ENCODE results near the gene MYO7B.

MYO7B gene

DNA sequence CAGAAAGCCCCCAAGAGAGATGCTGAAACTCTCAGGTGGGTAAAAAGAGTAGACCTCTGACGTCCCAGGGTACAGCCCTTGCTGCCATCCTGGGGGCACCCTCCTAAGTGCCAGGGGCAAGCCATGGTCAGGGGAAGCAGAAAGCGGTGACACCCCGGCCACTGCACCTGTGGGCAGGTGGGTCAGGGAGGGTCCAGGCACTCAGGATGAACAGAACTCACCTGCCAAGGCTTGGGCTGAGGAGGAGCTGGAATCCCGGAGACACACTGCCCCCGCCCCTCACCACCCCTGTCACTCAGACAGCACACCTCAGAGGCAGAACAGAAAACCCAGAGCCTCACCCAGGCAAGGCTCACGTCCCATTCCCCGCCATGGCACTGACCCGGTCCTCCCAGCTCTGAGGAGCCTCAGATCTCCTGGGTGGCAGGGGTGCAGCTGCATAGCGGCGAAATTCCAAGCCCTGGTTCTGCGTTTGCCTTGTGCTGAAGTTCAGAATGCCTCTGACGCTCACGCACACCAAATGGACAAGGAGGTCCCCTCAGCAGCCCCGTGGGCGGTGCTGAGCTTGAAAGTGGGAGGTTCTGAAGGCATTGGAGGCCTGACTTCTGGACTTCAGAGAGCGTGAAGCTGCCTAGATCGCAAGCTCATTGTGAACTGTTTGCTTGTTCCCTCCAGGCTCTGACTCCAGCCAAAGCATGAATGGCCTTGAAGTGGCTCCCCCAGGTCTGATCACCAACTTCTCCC, 114.7 kb downstream of the MYO7B start:
- no peak for DNase-seq (ENCODE audit: low spot score)

DNA sequence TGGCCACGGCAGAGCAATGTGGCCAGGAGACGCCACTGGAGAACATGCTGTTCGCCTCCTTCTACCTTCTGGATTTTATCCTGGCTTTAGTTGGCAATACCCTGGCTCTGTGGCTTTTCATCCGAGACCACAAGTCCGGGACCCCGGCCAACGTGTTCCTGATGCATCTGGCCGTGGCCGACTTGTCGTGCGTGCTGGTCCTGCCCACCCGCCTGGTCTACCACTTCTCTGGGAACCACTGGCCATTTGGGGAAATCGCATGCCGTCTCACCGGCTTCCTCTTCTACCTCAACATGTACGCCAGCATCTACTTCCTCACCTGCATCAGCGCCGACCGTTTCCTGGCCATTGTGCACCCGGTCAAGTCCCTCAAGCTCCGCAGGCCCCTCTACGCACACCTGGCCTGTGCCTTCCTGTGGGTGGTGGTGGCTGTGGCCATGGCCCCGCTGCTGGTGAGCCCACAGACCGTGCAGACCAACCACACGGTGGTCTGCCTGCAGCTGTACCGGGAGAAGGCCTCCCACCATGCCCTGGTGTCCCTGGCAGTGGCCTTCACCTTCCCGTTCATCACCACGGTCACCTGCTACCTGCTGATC, 115.4 kb downstream of the MYO7B start:
- DNase-seq (ENCODE audit: low spot score): no peak

DNA sequence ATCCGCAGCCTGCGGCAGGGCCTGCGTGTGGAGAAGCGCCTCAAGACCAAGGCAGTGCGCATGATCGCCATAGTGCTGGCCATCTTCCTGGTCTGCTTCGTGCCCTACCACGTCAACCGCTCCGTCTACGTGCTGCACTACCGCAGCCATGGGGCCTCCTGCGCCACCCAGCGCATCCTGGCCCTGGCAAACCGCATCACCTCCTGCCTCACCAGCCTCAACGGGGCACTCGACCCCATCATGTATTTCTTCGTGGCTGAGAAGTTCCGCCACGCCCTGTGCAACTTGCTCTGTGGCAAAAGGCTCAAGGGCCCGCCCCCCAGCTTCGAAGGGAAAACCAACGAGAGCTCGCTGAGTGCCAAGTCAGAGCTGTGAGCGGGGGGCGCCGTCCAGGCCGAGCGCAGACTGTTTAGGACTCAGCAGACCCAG, 115.9 kb downstream of the MYO7B start:
- DNase-seq (ENCODE audit: low spot score): no peak

DNA sequence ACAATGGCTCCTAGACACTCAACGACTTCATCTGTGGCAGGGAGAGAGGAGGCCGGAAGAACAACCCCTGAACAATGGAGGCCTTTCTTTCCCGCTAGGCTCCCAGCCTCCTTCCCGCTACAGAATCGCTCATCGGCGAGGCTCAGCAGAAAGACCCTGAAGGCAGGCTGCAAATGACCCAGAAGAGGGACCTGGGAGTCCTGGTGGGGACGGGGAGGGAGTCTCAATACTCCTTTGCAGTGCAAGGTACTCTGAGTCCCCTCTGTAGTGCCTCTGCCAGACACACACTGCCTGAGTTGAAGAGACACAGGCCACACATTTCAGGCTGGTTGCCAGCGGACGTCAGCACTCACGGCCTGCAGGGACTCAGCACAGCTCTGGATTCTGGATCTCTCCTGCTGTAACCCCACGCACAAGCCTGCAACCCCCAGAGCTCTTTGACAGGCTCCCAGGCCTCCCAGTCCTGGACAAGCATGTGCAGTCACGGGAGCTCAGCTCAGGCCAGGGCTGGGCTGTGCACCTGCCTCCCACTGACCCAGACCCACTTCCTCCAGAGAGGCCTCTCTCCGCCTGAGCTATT, 116.6 kb downstream of the MYO7B start:
- peak; percentile 82 for DNase-seq (ENCODE audit: low spot score)

DNA sequence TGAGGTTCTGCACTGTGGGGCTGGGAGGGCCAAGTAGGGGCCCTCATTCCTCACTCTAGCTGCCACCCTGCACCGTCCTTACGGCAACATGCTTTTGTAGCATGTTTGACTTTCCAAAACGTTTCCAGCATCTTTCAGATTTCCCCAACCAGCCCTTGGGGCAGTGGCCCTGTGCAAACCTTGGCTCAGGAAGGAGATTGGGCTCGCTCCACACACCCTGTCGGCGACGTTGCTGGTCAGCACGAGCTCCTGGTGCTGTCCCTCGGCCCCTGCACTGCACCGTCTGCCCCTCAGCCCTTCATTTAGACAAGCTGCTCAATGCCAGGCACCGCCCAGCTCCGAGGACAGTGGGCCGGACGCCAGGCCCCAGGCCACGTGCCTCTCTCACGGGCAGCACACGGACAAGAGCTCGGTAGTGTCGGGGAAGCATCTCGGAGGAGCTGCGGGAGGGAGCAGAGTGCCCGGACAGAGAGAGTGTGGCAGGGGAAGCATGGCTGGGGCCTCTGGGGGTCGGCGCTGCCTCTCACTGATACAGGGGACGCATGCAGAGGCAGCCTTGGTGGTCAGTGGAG, 117.4 kb downstream of the MYO7B start:
- no peak for DNase-seq (ENCODE audit: low spot score)

DNA sequence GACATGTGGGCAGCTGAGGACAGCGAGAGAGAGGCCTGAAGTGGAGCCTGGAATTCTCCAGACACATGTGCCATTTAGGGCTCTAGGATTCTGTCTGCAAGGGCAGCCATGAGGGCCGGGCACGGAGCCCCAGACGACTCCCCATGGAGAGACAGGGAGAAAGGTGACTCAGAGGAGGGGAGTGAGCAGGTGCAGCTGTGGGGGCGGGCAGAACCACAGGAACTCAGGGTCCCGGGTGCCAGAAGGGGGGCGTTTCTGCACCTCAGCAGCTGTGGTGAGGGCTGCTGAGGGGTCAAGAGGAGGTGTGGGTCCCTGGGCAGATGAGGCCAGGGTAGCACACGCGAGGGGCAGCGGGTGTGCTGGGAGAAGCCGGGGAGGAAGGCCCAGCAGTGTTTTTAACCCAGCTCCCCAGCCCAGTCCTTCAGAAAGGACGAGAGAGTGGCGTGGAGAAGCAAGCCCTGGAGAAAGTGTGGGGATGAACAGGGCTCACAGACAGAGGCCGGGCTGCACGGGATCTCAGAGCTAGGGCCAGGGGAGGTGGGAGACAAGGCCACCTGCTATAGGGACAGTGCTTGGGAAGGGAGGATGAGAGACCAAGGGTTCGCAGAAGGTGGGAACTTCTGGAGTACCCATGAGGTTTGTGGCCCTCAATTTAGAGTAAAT, 118.1 kb downstream of the MYO7B start:
- DNase-seq (ENCODE audit: low spot score): no peak

DNA sequence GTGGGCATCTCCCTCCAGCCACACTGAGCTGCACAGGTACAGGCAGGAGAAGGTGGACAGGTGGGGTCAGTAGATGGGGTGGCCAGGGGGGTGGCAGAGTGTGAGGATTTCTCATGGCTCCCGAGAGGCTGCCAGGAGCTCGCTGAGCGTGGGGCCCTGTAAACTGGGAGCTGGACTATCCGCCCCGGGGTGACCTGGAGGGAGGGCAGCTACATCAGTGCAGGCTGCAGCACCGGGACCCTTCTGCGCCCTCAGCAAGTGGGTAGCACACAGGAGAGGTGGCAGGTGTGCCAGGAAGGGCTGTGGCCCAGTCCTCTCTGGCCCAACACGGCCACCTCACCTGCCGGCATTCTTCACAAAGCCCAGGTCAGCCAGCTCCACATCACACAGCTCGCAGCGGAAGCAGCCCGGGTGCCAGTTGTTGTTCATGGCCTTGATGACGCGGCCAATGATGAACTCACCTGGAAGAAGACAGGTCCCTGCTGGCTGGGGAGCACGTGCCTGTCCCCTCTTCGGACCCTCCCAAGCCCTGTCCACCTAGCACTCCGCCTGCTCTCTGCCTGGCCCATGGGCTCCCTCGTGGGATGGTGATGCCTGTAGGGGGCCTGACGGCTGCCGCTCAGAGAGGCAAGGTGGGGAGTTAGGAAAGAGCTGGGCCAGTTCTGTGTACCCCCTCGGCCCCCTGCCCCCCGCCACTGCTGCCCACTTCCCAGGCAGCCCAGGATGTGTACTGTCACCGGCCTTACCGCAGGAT, 118.8 kb downstream of the MYO7B start:
- DNase-seq (ENCODE audit: low spot score): no peak

DNA sequence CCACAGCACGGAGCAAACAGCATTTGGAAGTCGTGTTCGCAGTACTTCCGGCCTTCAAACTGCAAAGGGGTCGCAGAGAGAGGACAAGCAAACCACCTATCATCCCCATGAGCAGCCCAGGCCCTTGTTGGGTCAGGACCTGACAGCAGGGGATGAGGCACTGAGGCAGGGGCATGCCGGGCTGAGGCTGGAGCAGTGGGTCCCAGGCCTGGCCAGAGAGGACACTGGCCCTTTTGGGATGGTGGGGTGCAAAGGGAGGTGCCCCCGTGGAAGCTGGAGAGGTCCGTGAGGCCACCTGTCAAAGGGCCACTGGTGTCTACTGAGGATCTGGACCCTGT, 119.3 kb downstream of the MYO7B start:
- no peak for DNase-seq (ENCODE audit: low spot score)

DNA sequence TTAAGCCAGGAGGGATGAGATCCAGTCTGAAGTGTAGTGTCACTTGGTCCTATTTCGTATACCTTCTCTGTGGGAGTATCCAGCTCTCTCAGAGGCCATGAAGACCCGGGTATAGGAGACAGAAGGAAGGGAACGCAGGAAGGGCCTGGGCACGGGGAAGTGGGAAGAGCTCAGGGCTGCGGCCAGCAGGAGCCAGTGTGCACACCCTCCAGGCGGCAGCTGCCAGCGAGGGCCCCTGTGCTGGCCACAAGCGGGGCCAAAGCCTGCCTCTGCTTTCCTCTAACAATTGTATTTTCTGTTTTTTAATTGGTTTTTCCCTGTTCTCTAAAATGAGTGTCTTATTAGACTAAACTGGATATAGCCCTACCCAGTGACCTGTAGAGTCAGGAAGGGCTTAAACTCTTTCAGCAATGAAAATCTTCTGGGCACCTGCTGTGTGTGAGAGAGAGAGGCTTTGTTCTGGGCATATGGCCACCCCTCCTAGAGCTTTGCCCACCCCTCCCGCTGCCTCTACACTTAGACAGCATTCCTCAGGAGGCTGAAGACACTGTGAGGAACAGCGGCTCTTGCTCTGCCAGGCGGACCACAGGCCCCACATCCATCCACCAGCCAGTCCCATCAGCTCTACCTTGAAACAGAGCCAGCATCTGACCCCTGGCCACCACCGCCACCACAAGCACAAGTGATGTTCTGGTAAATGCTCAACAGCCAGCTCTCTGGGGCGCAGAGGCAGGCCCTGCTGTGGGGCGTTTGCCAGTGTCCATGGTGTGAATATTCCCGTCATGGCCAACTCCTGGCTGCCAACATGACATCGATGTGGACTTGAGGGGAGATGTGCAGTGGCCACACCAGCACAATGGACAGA, 120.0 kb downstream of the MYO7B start:
- no peak for DNase-seq (ENCODE audit: low spot score)

DNA sequence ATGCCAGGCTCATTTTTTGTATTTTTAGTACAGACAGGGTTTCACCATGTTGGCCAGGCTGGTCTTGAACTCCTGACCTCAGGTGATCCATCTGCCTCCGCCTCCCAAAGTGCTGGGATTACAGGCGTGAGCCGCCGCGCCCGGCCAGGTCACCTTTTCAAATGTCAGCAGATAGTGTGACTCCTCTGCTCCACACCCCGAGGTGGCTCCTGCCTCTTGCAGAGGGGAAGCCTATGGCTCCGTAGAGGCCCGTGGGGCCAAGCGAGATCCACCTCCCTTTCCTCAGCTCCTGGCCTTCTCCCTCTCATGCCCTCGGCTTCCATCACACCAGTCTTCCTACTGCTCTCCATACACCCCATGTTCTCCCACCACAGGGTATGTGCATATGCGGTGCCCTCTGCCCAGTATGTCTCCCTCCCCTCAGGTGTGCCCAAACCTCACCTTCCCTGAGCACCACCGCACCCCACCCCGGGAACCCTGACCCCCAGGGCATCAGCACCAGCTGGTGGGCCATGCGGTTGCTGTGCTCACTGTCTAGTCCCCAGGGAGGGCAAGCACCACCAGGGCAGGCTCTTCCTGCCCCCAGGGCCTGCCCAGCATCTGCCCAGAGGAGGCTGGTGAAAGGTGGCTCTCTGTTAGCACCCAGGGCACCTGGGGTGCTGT, 121.2 kb downstream of the MYO7B start:
- DNase-seq (ENCODE audit: low spot score): no peak

DNA sequence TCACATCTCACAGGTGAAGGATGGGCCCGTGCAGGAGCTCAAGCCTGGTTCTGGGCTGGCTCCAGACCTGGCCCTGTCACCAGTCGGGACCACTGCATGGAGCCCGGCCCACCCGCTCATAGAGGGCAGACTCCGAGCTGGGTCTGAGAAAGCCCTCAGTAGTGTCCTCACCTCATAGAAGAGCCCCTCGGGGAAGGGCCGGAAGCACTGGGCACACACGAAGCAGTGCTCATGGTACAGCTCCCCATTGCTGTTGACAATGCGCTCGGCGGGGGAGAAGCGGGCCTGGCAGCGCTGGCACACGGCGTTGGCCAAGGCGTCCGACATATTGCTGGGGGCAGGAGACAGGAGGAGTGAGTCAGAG, 121.7 kb downstream of the MYO7B start:
- DNase-seq (ENCODE audit: low spot score): no peak

DNA sequence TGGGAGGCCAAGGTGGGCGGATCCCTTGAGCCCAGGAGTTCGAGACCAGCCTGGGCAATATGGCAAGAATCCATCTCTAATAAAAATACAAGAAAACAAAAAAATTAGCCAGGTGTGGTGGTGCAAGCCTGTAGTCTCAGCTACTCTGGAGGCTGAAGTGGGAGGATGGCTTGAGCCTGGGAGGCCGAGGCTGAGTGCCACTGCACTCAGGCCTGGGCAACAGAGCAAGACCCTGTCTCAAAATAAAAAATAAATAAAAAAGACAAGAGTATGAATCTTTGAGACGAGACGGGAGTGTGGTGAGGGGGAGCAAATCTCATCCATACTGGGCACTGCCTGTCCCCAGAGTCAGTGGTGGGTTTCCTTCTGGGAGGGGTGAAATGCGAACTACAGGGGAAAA, 122.7 kb downstream of the MYO7B start:
- no peak for DNase-seq (ENCODE audit: low spot score)

DNA sequence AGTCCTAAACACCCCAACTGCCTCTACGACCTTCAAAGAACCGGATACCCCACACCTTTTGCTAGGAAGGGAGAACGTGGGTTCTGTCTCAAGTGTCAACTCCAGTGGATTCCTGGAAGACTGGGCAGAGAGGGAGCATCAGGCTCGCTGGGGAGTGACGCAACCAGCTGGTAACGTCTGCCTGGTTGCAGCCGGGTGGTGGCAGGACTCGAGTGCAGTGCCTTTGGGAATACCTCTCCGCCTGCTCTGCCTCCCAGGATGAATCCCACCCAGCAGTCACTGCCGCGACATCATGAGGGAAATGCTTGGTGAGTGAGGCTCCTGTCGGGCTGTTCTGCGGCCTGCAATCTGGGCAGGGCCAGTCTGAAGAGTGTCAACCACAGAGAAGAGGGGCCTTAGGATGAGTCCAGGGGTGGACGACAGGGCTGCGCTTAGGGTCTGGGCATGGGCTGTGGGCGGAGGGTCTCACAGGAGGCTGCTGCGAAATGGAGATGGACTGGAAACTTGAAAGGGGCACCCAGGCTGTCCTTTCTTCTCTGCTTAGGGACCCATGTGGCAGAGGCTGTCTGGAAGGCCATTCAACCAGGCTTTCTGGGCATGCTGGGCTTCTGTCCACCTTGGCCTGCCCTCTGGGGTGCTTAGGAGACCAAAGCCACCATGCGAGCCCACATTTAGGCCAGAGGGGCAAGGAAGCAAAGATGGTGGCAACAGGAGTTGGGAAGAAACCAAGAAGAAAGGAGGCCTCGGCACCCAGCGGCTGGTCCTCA, 123.3 kb downstream of the MYO7B start:
- no peak for DNase-seq (ENCODE audit: low spot score)

DNA sequence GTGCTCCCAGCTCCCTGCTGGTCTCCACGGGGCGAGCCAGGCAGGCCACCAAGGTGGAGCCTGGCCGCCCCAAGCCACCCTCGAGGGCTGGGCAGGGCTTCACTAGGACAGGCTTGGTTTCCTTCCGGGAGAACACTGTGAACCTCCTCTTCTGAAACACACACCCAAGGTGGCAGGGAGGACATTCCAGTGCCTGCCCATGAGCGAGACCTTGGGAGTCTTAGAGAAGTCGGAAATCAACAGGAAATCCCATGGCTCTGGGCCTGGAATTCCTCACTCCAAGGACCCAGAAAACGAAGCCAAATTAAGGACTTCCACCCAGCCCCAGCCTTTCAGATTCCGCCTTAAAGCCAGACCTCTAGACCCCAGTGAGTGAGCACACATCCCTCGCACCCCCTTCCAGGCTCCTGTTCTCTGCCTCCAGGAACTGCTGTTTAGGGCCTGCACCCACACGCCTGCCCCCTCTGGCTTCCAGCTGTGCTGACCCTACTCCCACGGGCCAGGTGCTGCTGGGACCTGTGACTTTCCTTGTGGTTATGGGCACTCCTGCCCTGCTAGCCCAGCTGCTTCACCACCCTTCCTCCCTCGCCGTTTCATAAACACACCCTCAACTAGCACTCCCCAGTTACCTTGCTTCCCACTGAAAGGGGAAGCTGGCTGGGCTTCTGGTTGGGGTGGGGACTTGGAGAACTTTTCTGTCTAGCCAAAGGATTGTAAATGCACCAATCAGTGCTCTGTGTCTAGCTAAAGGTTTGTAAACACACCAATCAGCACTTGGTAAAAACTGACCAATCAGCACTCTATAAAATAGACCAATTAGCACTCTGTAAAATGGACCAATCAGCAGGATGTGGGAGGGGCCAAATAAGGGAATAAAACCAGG, 124.2 kb downstream of the MYO7B start:
- DNase-seq (ENCODE audit: low spot score): no peak

DNA sequence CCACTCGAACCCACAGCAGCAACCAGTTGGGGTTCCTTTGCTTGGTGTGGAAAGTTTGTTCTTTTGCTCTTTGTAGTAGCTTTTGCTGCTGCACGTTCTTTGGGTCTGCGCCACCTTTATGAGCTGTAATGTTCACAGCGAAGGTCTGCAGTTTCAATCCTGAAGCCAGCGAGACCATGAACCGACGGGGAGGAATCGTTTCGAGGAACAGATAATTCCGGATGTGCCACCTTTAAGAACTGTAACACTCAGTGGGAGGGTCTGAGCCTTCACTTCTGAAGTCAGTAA, 124.8 kb downstream of the MYO7B start:
- no peak for DNase-seq (ENCODE audit: low spot score)

DNA sequence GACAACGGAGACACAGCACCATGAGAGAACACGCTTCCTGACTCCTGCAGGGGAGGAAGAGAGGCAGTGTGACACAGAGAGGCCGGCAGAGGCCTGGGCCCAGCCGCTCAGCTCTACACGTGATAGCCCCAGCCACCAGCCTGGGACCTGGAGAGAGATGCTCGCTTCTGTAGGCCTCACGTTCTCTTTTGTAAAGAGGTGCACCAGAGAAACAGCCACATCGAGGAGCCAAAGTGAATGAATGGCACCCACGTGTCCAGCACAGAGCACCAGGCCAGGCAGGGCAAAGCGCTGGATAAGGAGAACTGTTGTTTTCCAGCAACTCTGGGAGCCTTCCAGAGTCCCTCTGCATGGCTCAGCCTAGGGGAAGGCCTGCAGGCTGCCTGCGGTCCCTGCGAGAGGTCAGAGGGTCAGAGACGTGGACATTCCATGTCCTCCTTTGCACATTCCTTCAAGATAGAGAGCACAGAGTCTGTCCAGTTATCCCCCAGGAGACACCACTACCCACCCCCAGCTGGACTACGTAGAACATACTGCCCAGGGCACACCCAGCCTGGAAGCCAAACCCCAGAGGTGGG, 125.7 kb downstream of the MYO7B start:
- DNase-seq (ENCODE audit: low spot score): peak; percentile 54

DNA sequence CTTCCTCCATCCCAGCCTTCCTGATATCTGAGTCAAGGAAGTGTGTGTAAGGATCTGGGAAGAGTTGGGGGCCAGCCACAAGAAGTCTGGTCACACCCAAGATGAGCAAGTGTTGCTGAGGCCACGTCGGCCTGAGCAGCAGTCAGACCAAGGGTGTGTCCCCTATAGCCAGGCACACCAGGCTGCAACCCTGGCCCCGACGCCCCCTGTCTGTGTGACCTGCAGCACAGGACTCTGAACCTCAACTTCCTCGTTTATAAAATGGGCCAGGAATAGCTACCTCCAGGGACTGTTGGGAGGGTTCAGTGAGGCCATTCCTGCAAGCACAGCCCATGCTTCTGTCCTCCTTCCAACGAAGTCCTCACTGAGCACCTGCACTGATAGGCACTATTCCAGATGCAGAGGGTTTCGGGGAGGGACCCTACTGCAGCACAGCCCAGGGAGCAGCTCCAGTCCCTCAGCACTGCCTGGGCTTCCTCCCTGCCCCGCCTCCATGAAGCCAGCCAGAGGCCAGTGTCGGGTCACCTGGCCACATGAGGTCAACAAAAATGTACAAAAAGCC, 126.5 kb downstream of the MYO7B start:
- DNase-seq (ENCODE audit: low spot score): no peak

DNA sequence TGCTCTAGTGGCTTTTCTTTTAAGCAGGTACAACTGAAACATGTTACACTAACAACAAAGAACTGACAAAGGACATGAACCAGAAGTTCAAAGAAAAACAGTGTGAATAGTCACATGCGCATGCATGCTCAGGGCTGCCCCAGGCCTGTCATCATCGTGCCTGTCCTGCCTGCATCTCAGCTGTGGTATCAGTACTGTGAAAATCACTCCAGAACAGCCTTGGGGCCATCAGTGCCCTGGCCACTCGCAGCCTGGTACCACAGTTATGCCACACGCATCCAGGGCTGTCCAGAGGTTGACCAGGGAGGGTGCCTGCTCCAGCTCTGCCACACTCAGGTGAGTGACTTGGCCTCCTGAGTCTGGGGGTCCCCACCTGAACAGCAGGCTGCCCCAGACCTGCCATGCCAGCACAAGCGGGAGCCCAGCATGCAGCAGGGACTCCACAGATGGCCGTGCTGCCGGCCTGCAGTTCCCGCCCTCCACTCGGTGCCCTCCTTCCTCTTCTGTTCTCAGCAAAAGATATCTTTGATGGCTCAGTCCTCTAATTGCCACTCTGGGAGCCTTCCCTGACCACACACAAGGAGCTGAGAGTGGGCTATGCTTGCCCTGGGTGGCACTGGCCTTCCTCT, 127.6 kb downstream of the MYO7B start:
- DNase-seq (ENCODE audit: low spot score): no peak

Measured in putamen (tissue), 1 donor.